Measurements from ENCODE around the gene LMTK2. TPM values are rescaled to one million over a fixed set of nuclear protein-coding genes. Genes with fewer than 3 reads are reported as not detected.

The LMTK2 gene
- total and polyA plus RNA-seq, 10 donors, result 1.3 to 22.8 (median 18.6) TPM

- TF ChIP-seq POLR2AphosphoS5 (IDR thresholded peaks at IDR 0.05), result no peak
- Histone ChIP-seq H3K27ac (no peak overlapping the region), H3K36me3 (peaks cover 0 to 63% (median 29%) of the 10 kb centered on the region in 6 donors), H3K9me3 (no peaks in the 10 kb centered on the region), H3K4me1 (peaks cover 0 to 31% (median 17%) of the 10 kb centered on the region in 6 donors), H3K4me3 (no peak overlapping the region), H3K27me3 (replicated peaks in 1 of 7) (no peaks in the 10 kb centered on the region)
- WGBS, 5 donors, result 92 to 97% (median 95%) methylated on average over 8 of the region's 8 CpGs
- intact Hi-C loops (cut with DNase I; ENCODE audit: low total_unique reads), result no loop called here
- DNase-seq, result no peak
Measured at GRCh38 chr7:98170966-98171365, 64.3 kb downstream of the LMTK2 start.

GRCh38 chr7:98171449-98171848 lies 64.8 kb downstream of the LMTK2 start:
- TF ChIP-seq CTCF (IDR thresholded peaks at IDR 0.05 in 8 of 11, conservative IDR thresholded peaks at IDR 0.05 in 3 of 11) (no peak), POLR2A (IDR thresholded peaks at IDR 0.05) (no peak), POLR2AphosphoS5 (IDR thresholded peaks at IDR 0.05) (no peak)
- Histone ChIP-seq H3K9me3 (no peaks in the 10 kb centered on the region), H3K4me3 (no peak overlapping the region), H3K27ac (no peak overlapping the region), H3K36me3 (peaks cover 0 to 67% (median 30%) of the 10 kb centered on the region in 6 donors), H3K27me3 (replicated peaks in 1 of 7) (no peaks in the 10 kb centered on the region), H3K4me1 (peaks cover 0 to 26% (median 14%) of the 10 kb centered on the region in 6 donors)
- WGBS, 5 donors, result 95 to 97% (median 96%) methylated on average over 24 of the region's 24 CpGs
- DNase-seq, result no peak
- intact Hi-C loops (cut with DNase I; ENCODE audit: low total_unique reads), result no loop called here

GRCh38 chr7:98174334-98175259 lies 67.9 kb downstream of the LMTK2 start:
- 90 to 93% (median 92%) methylated on average over 16 to 20 of the region's 20 CpGs for WGBS, 5 donors
- peaks cover 0 to 90% (median 34%) of the 10 kb centered on the region in 6 donors for H3K36me3 ChIP-seq
- H3K27me3 ChIP-seq (replicated peaks in 1 of 7), result no peaks in the 10 kb centered on the region
- H3K9me3 ChIP-seq, result no peaks in the 10 kb centered on the region
- no peak for DNase-seq
- H3K27ac ChIP-seq, result no peak overlapping the region
- no peak overlapping the region for H3K4me3 ChIP-seq
- TF ChIP-seq CTCF (IDR thresholded peaks at IDR 0.05 in 8 of 11, conservative IDR thresholded peaks at IDR 0.05 in 3 of 11) (no peak), POLR2A (IDR thresholded peaks at IDR 0.05) (no peak)
- H3K4me1 ChIP-seq, result peaks cover 0 to 3% (median 0%) of the 10 kb centered on the region in 6 donors
- intact Hi-C loops (cut with DNase I; ENCODE audit: low total_unique reads), result no loop called here

GRCh38 chr7:98175260-98175940 lies 68.7 kb downstream of the LMTK2 start:
- Histone ChIP-seq H3K4me3 (no peak overlapping the region), H3K9me3 (no peaks in the 10 kb centered on the region), H3K27ac (no peak overlapping the region), H3K27me3 (replicated peaks in 1 of 7) (no peaks in the 10 kb centered on the region), H3K36me3 (peaks cover 0 to 96% (median 34%) of the 10 kb centered on the region in 6 donors), H3K4me1 (no peaks in the 10 kb centered on the region)
- WGBS, 5 donors, result 91 to 95% (median 94%) methylated on average over 8 of the region's 8 CpGs
- intact Hi-C loops (cut with DNase I; ENCODE audit: low total_unique reads), result no loop called here
- TF ChIP-seq POLR2A (IDR thresholded peaks at IDR 0.05), result no peak
- TF ChIP-seq CTCF (IDR thresholded peaks at IDR 0.05 in 8 of 11, conservative IDR thresholded peaks at IDR 0.05 in 3 of 11), result no peak
- no peak for TF ChIP-seq POLR2AphosphoS5 (IDR thresholded peaks at IDR 0.05)
- no peak for DNase-seq
